Left ventricle myocardium inferior (tissue), 1 donor: ENCODE results near the gene FXYD4. TPM values are rescaled to one million over a fixed set of nuclear protein-coding genes. Genes with fewer than 3 reads are reported as not detected.
"Not testable (repeated sequence)": the region's sequence is repeated elsewhere in the genome, so short reads cannot be mapped to it uniquely, and the experiment has no call there.

Experiments used
- DNase-seq: peaks from one replicate; pipeline ENCODE4 v3.0.0-alpha.2; 2020
- H3K27ac ChIP-seq: fragments of 200-600 bp; replicated peaks from 2 replicates; pipeline ENCODE4 v1.8.0; 2021
- H3K27me3 ChIP-seq: fragments of 200-600 bp; 2 replicates; pipeline ENCODE4 v1.8.0; 2021; ENCODE audit warnings: low read depth
- H3K36me3 ChIP-seq: fragments of 200-600 bp; 2 replicates; pipeline ENCODE4 v1.8.0; 2021
- H3K4me1 ChIP-seq: fragments of 200-600 bp; 2 replicates; pipeline ENCODE4 v1.8.0; 2021
- H3K4me3 ChIP-seq: fragments of 200-600 bp; 2 replicates; pipeline ENCODE4 v1.8.0; 2021; ENCODE audit warnings: mild to moderate bottlenecking, moderate library complexity
- H3K9me3 ChIP-seq: fragments of 200-600 bp; replicated peaks from 2 replicates; pipeline ENCODE4 v1.8.0; 2021
- intact Hi-C: fragments of 100-400 bp; cut with micrococcal nuclease; formaldehyde crosslinking; loops from one replicate; pipeline ENCODE4 v1.11.0; 2022
- total RNA-seq: library from RNA; stranded (reverse); fragmentation: NEBNext Ultra II Directional; extraction: Animal tissue kit (Norgen Biotek cat#: 25700); gene quantifications from one replicate; pipeline ENCODE4 v1.2.1, GENCODE V29; 2021
- TF ChIP-seq, protein P1 (sequence below): fragments of 200-600 bp; IDR thresholded peaks from 2 replicates; pipeline ENCODE4 v1.8.0; 2021; ENCODE audit warnings: antibody characterized with exemption, mild to moderate bottlenecking, borderline replicate concordance
- donor health status: DM: no; HTN: yes; CAD: no; lungs with severe emphysema.

FXYD4 gene
- total RNA-seq, 1 donor from 2014 or later: not detected

DNA sequence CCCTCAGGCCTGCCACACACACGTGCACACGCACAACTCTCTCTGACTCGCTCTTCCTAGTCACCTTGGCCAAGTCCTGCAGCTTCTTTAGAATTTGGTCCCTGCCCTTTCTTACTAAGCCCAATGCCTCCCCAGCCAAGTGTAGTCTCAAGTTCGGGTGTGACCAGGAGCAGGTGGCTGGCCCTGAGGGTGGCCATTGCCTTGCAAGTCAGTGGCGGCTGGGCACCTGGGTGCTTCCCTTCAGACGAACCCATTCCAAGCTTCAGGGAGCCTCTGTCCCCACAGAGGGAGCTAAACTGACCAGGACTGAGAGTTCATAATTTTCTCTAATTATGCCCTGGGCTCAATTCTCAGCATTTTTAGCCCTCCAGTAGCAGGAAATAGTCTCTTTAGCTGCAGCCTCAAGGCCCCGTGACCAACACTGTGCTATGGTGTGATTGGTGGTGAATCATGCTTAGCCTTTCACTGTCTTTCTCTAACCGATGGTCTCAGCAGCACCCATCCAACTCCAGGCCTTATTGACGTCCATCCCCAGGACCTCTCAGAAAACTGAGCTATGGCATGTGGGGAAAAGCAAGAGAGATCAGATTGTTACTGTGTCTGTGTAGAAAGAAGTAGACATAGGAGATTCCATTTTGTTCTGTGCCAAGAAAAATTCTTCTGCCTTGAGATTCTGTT is 34.7 kb upstream of the FXYD4 start:
- intact Hi-C loops: no loop called here
- no peaks in the 10 kb centered on the region for H3K4me1 ChIP-seq
- TF ChIP-seq, protein P1, sequence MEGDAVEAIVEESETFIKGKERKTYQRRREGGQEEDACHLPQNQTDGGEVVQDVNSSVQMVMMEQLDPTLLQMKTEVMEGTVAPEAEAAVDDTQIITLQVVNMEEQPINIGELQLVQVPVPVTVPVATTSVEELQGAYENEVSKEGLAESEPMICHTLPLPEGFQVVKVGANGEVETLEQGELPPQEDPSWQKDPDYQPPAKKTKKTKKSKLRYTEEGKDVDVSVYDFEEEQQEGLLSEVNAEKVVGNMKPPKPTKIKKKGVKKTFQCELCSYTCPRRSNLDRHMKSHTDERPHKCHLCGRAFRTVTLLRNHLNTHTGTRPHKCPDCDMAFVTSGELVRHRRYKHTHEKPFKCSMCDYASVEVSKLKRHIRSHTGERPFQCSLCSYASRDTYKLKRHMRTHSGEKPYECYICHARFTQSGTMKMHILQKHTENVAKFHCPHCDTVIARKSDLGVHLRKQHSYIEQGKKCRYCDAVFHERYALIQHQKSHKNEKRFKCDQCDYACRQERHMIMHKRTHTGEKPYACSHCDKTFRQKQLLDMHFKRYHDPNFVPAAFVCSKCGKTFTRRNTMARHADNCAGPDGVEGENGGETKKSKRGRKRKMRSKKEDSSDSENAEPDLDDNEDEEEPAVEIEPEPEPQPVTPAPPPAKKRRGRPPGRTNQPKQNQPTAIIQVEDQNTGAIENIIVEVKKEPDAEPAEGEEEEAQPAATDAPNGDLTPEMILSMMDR: no peak

GRCh38 chr10:43337536-43337935 is 33.9 kb upstream of the FXYD4 start:
- intact Hi-C loops, H3K4me1 ChIP-seq, DNase-seq, H3K36me3 ChIP-seq, H3K27ac ChIP-seq, H3K9me3 ChIP-seq, H3K4me3 ChIP-seq: not testable (repeated sequence)
- H3K27me3 ChIP-seq: peaks cover 84% of the 10 kb centered on the region

More for the DNA sequence above, 34.7 kb upstream of the FXYD4 start:
- Histone ChIP-seq H3K9me3 (no peaks in the 10 kb centered on the region), H3K4me3 (no peak overlapping the region), H3K27me3 (peaks cover 82% of the 10 kb centered on the region), H3K36me3 (no peaks in the 10 kb centered on the region), H3K27ac (no peak overlapping the region)
- DNase-seq: no peak

- Histone ChIP-seq H3K4me1 (no peaks in the 10 kb centered on the region), H3K27me3 (peaks cover 84% of the 10 kb centered on the region), H3K9me3 (no peaks in the 10 kb centered on the region), H3K4me3 (no peak overlapping the region), H3K36me3 (no peaks in the 10 kb centered on the region), H3K27ac (no peak overlapping the region)
- DNase-seq: no peak
- TF ChIP-seq, protein P1: no peak
- intact Hi-C loops: no loop called here
These were observed 33.3 kb upstream of the FXYD4 start for GRCh38 chr10:43338117-43338516.

DNA sequence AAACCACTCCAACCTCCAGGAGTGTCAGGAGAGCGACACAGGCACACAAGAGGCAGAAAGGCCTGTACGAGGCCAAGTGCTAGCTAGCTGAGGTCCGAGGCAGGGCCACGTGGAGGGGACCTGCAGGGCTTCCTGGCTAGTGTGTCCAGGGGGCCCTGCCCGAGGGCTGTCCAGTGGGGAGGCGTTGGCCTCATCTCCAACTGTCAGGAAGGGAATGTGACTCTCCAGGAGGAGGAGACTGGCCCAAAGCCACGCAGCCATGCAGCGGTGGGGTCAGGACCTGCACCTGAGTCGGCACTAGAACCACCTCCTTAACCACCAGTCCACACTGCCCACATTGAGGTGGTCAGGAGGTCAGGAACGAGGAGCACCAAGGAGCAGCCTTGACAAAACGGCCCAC is 32.3 kb upstream of the FXYD4 start:
- no peak overlapping the region for H3K4me3 ChIP-seq
- no peak for DNase-seq
- H3K36me3 ChIP-seq: no peaks in the 10 kb centered on the region
- intact Hi-C loops: no loop called here
- H3K27me3 ChIP-seq: peaks cover 79% of the 10 kb centered on the region
- H3K4me1 ChIP-seq: no peaks in the 10 kb centered on the region
- H3K9me3 ChIP-seq: no peaks in the 10 kb centered on the region
- TF ChIP-seq, protein P1: no peak
- no peak overlapping the region for H3K27ac ChIP-seq

- intact Hi-C loops: loop anchor here (10.0 kb wide), 1 partner anchor 45 kb away; no protein-coding TSS in a partner anchor
- Histone ChIP-seq H3K4me3 (no peak overlapping the region), H3K36me3 (no peaks in the 10 kb centered on the region), H3K9me3 (no peaks in the 10 kb centered on the region), H3K4me1 (no peaks in the 10 kb centered on the region), H3K27me3 (peaks cover 72% of the 10 kb centered on the region), H3K27ac (no peak overlapping the region)
- TF ChIP-seq, protein P1: no peak
- DNase-seq: no peak
These were observed 31.3 kb upstream of the FXYD4 start for GRCh38 chr10:43340101-43340500.

DNA sequence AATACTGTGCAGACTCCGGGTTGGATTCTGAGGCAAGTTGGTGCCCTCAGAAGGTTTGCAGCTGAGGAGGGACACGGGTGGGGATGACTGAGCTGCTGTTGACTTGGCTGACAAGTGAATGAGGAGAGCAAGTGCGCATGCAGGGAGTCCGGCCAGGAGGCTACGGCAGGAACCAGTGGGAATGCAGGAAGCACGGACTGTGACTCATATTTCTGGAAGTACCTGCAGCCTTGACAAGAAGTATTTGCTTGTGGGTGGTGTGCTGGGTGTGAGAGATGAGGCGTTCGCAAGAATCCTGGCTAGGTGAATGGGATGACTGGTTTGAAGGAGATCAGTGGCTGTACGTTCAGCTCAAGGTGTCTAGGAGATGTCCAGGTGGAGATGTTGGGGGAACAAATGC is 30.8 kb upstream of the FXYD4 start:
- Histone ChIP-seq H3K27ac (no peak overlapping the region), H3K36me3 (no peaks in the 10 kb centered on the region), H3K9me3 (no peaks in the 10 kb centered on the region), H3K4me1 (no peaks in the 10 kb centered on the region), H3K4me3 (no peak overlapping the region), H3K27me3 (peaks cover 67% of the 10 kb centered on the region)
- intact Hi-C loops: loop anchor here (10.0 kb wide), 1 partner anchor 46 kb away; no protein-coding TSS in a partner anchor
- TF ChIP-seq, protein P1: no peak
- no peak for DNase-seq
